Naive thymus-derived CD4-positive, alpha-beta T cell (primary cell): ENCODE measurements around the gene RAD54L. TPM values are rescaled to one million over a fixed set of nuclear protein-coding genes. Genes with fewer than 3 reads are reported as not detected.
"Not testable (repeated sequence)": the region's sequence is repeated elsewhere in the genome, so short reads cannot be mapped to it uniquely, and the experiment has no call there.

Experiments
- ATAC-seq: fragments of 150-1000 bp; cut with Tn5 transposase; 2 replicates; pipeline ENCODE4 v1.10.0; 2021; ENCODE audit warnings: mild to moderate bottlenecking, moderate library complexity
- CTCF ChIA-PET: fragments of 350-600 bp; sonication (Branson Sonifier 250); formaldehyde crosslinking; loops from one replicate; lab custom pipeline; 2021; ENCODE audit warnings: antibody characterized with exemption; lab: Charles Lee
- POLR2A ChIA-PET: fragments of 350-600 bp; sonication (Branson Sonifier 250); formaldehyde crosslinking; loops from one replicate; lab custom pipeline; 2021; ENCODE audit warnings: antibody characterized with exemption, inconsistent platforms; lab: Charles Lee
- DNase-seq, 9 donors: peaks; one replicate each; pipeline versions ENCODE4 v3.0.0 to v3.0.0-alpha.2; 2020 to 2022; ENCODE audit warnings: mixed read lengths in 1 of 9
- H3K27ac ChIP-seq: one replicate; pipeline ENCODE4 v1.7.0; 2013; ENCODE audit warnings: mild to moderate bottlenecking, low read depth, low read length, moderate library complexity
- H3K27me3 ChIP-seq, 2 donors: one replicate each; pipeline ENCODE4 v1.7.0; 2013; ENCODE audit warnings: low read length in 2 of 2, mild to moderate bottlenecking in 2 of 2, moderate library complexity in 2 of 2; ENCODE audit not compliant: control insufficient read depth in 2 of 2, insufficient read depth in 2 of 2
- H3K36me3 ChIP-seq, 3 experiments: 1 replicate in 2 of 3; 2 replicates in 1 of 3; pipeline ENCODE4 v1.7.0; 2013; ENCODE audit warnings: low read length in 3 of 3, mild to moderate bottlenecking in 3 of 3, moderate library complexity in 1 of 3; ENCODE audit not compliant: insufficient read depth in 3 of 3, control insufficient read depth in 2 of 3
- H3K4me1 ChIP-seq, 2 donors: one replicate each; pipeline ENCODE4 v1.7.0; 2013; ENCODE audit warnings: low read length in 2 of 2, mild to moderate bottlenecking in 2 of 2, moderate library complexity in 1 of 2; ENCODE audit not compliant: control insufficient read depth in 2 of 2, insufficient read depth in 2 of 2
- H3K4me3 ChIP-seq: 2 replicates; pipeline ENCODE4 v1.7.0; 2013; ENCODE audit warnings: mild to moderate bottlenecking, low read length
- H3K9me3 ChIP-seq, 3 experiments: 1 replicate in 2 of 3; 2 replicates in 1 of 3; pipeline ENCODE4 v1.7.0; 2013; ENCODE audit warnings: low read length in 3 of 3; ENCODE audit not compliant: control insufficient read depth in 2 of 3
- H3K27ac Mint-ChIP-seq, 9 donors: one replicate each; pipeline ENCODE4 v1.8.0; 2020 to 2022; ENCODE audit warnings: mixed read lengths in 9 of 9, mild to moderate bottlenecking in 8 of 9, moderate library complexity in 5 of 9, inconsistent platforms in 2 of 9
- H3K27me3 Mint-ChIP-seq, 5 donors: one replicate each; pipeline ENCODE4 v1.8.0; 2021 to 2022; ENCODE audit warnings: mixed read lengths in 5 of 5, mild to moderate bottlenecking in 1 of 5
- H3K36me3 Mint-ChIP-seq, 5 donors: one replicate each; pipeline ENCODE4 v1.8.0; 2020 to 2022; ENCODE audit warnings: mixed read lengths in 5 of 5, mild to moderate bottlenecking in 3 of 5, inconsistent platforms in 1 of 5
- H3K4me1 Mint-ChIP-seq, 7 donors: one replicate each; pipeline ENCODE4 v1.8.0; 2020 to 2022; ENCODE audit warnings: mixed read lengths in 7 of 7, mild to moderate bottlenecking in 3 of 7, inconsistent platforms in 1 of 7
- H3K4me3 Mint-ChIP-seq, 10 donors: one replicate each; pipeline ENCODE4 v1.8.0; 2020 to 2022; ENCODE audit warnings: mild to moderate bottlenecking in 10 of 10, mixed read lengths in 10 of 10, moderate library complexity in 6 of 10, inconsistent platforms in 2 of 10
- H3K9me3 Mint-ChIP-seq, 11 donors: one replicate each; pipeline ENCODE4 v1.8.0; 2020 to 2022; ENCODE audit warnings: mixed read lengths in 11 of 11, mild to moderate bottlenecking in 4 of 11, inconsistent platforms in 1 of 11, moderate library complexity in 1 of 11
- intact Hi-C, 2 donors: fragments of 100-400 bp; cut with micrococcal nuclease; formaldehyde crosslinking; loops; one replicate each; pipeline ENCODE4 v1.15.1; 2023
- polyA plus RNA-seq, 2 donors: library from polyadenylated mRNA; unstranded; fragments of 300-500 nt; fragmentation: Illumina TruSeq; gene quantifications; one replicate each; pipeline ENCODE4 v1.2.3, GENCODE V29; 2021
- total RNA-seq, 6 experiments: library from RNA in 5 of 6; stranded (reverse) in 5 of 6; gene quantifications; 1 replicate in 5 of 6; 2 replicates in 1 of 6; pipeline ENCODE4 v1.2.3 and lab custom pipeline; 2021 to 2026

The RAD54L gene
- total and polyA plus RNA-seq, 7 experiments from 2014 or later = 0.94 to 31.9 (median 1.7) TPM; not detected in 1

DNA sequence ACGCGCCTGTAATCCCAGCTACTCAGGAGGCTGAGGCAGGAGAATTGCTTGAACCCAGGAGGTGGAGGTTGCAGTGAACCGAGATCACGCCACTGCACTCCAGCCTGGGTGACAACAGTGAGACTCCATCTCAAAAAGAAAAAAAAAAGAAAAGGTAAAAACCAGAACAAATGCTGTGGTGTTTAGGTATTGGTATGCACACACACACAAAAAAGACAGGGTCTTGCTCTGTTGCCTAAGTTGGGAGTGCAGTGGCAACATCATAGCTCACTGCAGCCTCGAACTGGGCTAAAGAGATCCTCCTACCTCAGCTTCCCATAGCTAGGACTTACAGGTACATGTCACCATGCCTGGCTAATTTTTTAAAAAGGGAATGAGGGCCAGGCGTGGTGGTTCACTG is 71.7 kb downstream of the RAD54L start:
- H3K4me3 ChIP-seq, H3K4me1 Mint-ChIP-seq, H3K4me3 Mint-ChIP-seq, H3K4me1 ChIP-seq, ATAC-seq, H3K9me3 ChIP-seq, DNase-seq, intact Hi-C loops, H3K27ac ChIP-seq, H3K9me3 Mint-ChIP-seq, H3K27me3 Mint-ChIP-seq, H3K27me3 ChIP-seq, CTCF ChIA-PET, H3K27ac Mint-ChIP-seq, POLR2A ChIA-PET: not testable (repeated sequence)
- peaks cover 0 to 13% (median 9%) of the 10 kb centered on the region in 5 donors for H3K36me3 Mint-ChIP-seq
- H3K36me3 ChIP-seq = peaks cover 0 to 22% (median 9%) of the 10 kb centered on the region in 3 experiments

GRCh38 chr1:46319960-46320914 is 72.7 kb downstream of the RAD54L start:
- H3K4me1 ChIP-seq, H3K27ac ChIP-seq, DNase-seq, H3K9me3 ChIP-seq, H3K27me3 Mint-ChIP-seq, H3K4me3 Mint-ChIP-seq, H3K4me3 ChIP-seq, H3K27me3 ChIP-seq, H3K9me3 Mint-ChIP-seq, CTCF ChIA-PET, ATAC-seq, POLR2A ChIA-PET, H3K4me1 Mint-ChIP-seq, intact Hi-C loops, H3K36me3 Mint-ChIP-seq: not testable (repeated sequence)
- H3K36me3 ChIP-seq = peaks cover 0 to 16% (median 5%) of the 10 kb centered on the region in 3 experiments
- peak overlapping the region in 1 of 9 donors; percentile 36 for H3K27ac Mint-ChIP-seq

GRCh38 chr1:46322191-46322590 is 74.6 kb downstream of the RAD54L start:
- H3K9me3 Mint-ChIP-seq, CTCF ChIA-PET, H3K27me3 Mint-ChIP-seq, H3K36me3 Mint-ChIP-seq, H3K27ac ChIP-seq, POLR2A ChIA-PET, ATAC-seq, H3K4me3 Mint-ChIP-seq, intact Hi-C loops, H3K9me3 ChIP-seq, H3K4me1 Mint-ChIP-seq, H3K27me3 ChIP-seq, DNase-seq, H3K4me1 ChIP-seq, H3K4me3 ChIP-seq, H3K36me3 ChIP-seq, H3K27ac Mint-ChIP-seq: not testable (repeated sequence)

- H3K27me3 ChIP-seq, POLR2A ChIA-PET, CTCF ChIA-PET, H3K9me3 Mint-ChIP-seq, H3K4me1 Mint-ChIP-seq, H3K27ac Mint-ChIP-seq, intact Hi-C loops, H3K27me3 Mint-ChIP-seq, H3K36me3 Mint-ChIP-seq, H3K4me3 ChIP-seq, H3K4me1 ChIP-seq, H3K9me3 ChIP-seq, H3K27ac ChIP-seq, ATAC-seq, DNase-seq, H3K4me3 Mint-ChIP-seq, H3K36me3 ChIP-seq: not testable (repeated sequence)
These were observed 77.9 kb downstream of the RAD54L start for GRCh38 chr1:46325285-46326076.

Other genes starting within 250 kb of the RAD54L start
- 1 to 10 TPM in 1 of 5 experiments, under 1 TPM in 4; 0.16 to 3.0 (median 0.56) TPM for gene PIK3R3, start 115.1 kb upstream of the RAD54L start, total RNA-seq
- under 1 TPM in 1 of 2 donors, not detected in 1; 0.03 TPM for gene PIK3R3, start 115.1 kb upstream of the RAD54L start, polyA plus RNA-seq
- gene TSPAN1, start 72.7 kb upstream of the RAD54L start, total RNA-seq = not detected
- not detected for gene TSPAN1, start 72.7 kb upstream of the RAD54L start, polyA plus RNA-seq
- not detected for gene P3R3URF, start 71.3 kb upstream of the RAD54L start, total RNA-seq
- not detected for gene P3R3URF, start 71.3 kb upstream of the RAD54L start, polyA plus RNA-seq
- gene POMGNT1, start 49.3 kb upstream of the RAD54L start, total RNA-seq = 10 to 100 TPM; 35.7 to 58.6 (median 41.9) TPM
- 10 to 100 TPM; 34.6 to 35.5 TPM for gene POMGNT1, start 49.3 kb upstream of the RAD54L start, polyA plus RNA-seq
- gene LURAP1, start 44.4 kb upstream of the RAD54L start, total RNA-seq = 1 to 10 TPM in 2 of 5 experiments, under 1 TPM in 3; 0.12 to 1.3 (median 0.20) TPM
- gene LURAP1, start 44.4 kb upstream of the RAD54L start, polyA plus RNA-seq = not detected
- gene LRRC41, start 55.9 kb downstream of the RAD54L start, total RNA-seq = 10 to 100 TPM; 34.4 to 50.5 (median 37.2) TPM
- gene LRRC41, start 55.9 kb downstream of the RAD54L start, polyA plus RNA-seq = 10 to 100 TPM; 52.0 to 63.4 TPM
- 100 to 1,000 TPM; 107 to 260 (median 127) TPM for gene UQCRH, start 55.9 kb downstream of the RAD54L start, total RNA-seq
- gene UQCRH, start 55.9 kb downstream of the RAD54L start, polyA plus RNA-seq = 100 to 1,000 TPM; 303 to 332 TPM
- 10 to 100 TPM; 27.1 to 30.7 (median 29.0) TPM for gene NSUN4, start 93.0 kb downstream of the RAD54L start, total RNA-seq
- gene NSUN4, start 93.0 kb downstream of the RAD54L start, polyA plus RNA-seq = 10 to 100 TPM; 10.2 to 17.3 TPM
- gene FAAH, start 146.6 kb downstream of the RAD54L start, total RNA-seq = 10 to 100 TPM in 2 of 5 experiments, 1 to 10 TPM in 3; 3.8 to 17.1 (median 8.5) TPM
- gene FAAH, start 146.6 kb downstream of the RAD54L start, polyA plus RNA-seq = 1 to 10 TPM; 1.6 to 4.3 TPM
- gene DMBX1, start 242.1 kb downstream of the RAD54L start, total RNA-seq = not detected
- gene DMBX1, start 242.1 kb downstream of the RAD54L start, polyA plus RNA-seq = not detected